Measurements from ENCODE around the gene POLL.

- TF ChIP-seq CTCF (IDR thresholded peaks at IDR 0.05; ENCODE audit: insufficient read depth, low read depth, low read length) (no peak), EZH2 (IDR thresholded peaks at IDR 0.05; ENCODE audit: insufficient read depth, low read length) (no peak)
Observed at GRCh38 chr10:101572126-101572525, 15.9 kb downstream of the POLL start.
